Kidney epithelial cell (primary cell): ENCODE results near the gene ATOH8. TPM values are rescaled to one million over a fixed set of nuclear protein-coding genes. Genes with fewer than 3 reads are reported as not detected.

Experiments
- DNase-seq: peaks from one replicate; pipeline ENCODE4 v3.0.0-alpha.2; 2010; ENCODE audit warnings: low read depth
- H3K27me3 ChIP-seq: 2 replicates; pipeline ENCODE4 v1.6.0; 2011; ENCODE audit warnings: low read length; ENCODE audit not compliant: control insufficient read depth, insufficient read depth
- H3K36me3 ChIP-seq: 2 replicates; pipeline ENCODE4 v1.5.1; 2011; ENCODE audit warnings: low read length; ENCODE audit not compliant: control insufficient read depth, insufficient read depth
- H3K4me3 ChIP-seq: 2 replicates; pipeline ENCODE4 v1.5.1; 2011; ENCODE audit warnings: low read depth, mild to moderate bottlenecking, control low read depth, low read length
- CTCF ChIP-seq: IDR thresholded peaks from 2 replicates; pipeline ENCODE4 v1.5.1; 2011; ENCODE audit warnings: mild to moderate bottlenecking, moderate library complexity, low read length, control low read depth, inconsistent platforms; ENCODE audit not compliant: insufficient read depth, poor library complexity, severe bottlenecking
- total RNA-seq: library from RNA; depleted of rRNA; stranded (reverse); fragments of >200 nt; gene quantifications from 2 replicates; pipeline ENCODE4 v1.2.3, GENCODE V29; 2015

Gene ATOH8
- total RNA-seq, 1 donor from 2014 or later: 1.0 TPM

GRCh38 chr2:85741833-85742455 lies 11.8 kb upstream of the ATOH8 start:
- no peaks in the 10 kb centered on the region for H3K36me3 ChIP-seq
- TF ChIP-seq CTCF: no peak
- H3K4me3 ChIP-seq: no peak overlapping the region
- no peak for DNase-seq
- H3K27me3 ChIP-seq: peaks cover 11% of the 10 kb centered on the region

GRCh38 chr2:85743304-85743978 lies 10.3 kb upstream of the ATOH8 start:
- TF ChIP-seq CTCF: no peak
- Histone ChIP-seq H3K27me3 (peaks cover 12% of the 10 kb centered on the region), H3K4me3 (no peak overlapping the region), H3K36me3 (no peaks in the 10 kb centered on the region)
- DNase-seq: no peak

DNA sequence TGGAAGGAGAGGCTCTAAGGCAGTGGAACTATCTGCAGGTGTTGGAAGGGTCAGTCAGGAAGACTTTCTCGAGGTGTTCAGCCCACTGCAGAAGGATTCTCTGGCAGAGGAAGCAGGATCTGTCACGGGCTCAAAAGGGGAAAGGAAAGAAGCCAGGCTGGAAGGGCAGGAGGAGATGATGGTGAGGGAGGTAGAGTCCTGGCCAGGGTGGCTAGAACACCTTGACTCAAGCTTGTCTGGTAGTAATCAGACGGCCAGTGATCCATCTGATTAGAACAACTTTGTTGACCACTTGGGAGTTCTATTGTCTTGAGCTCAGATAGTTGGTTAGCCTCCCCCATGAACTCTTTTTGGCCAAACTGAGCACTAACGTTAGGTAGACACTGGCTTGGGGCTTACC lies 9.7 kb upstream of the ATOH8 start:
- peaks cover 16% of the 10 kb centered on the region for H3K27me3 ChIP-seq
- no peaks in the 10 kb centered on the region for H3K36me3 ChIP-seq
- no peak overlapping the region for H3K4me3 ChIP-seq
- TF ChIP-seq CTCF: no peak
- DNase-seq: no peak

DNA sequence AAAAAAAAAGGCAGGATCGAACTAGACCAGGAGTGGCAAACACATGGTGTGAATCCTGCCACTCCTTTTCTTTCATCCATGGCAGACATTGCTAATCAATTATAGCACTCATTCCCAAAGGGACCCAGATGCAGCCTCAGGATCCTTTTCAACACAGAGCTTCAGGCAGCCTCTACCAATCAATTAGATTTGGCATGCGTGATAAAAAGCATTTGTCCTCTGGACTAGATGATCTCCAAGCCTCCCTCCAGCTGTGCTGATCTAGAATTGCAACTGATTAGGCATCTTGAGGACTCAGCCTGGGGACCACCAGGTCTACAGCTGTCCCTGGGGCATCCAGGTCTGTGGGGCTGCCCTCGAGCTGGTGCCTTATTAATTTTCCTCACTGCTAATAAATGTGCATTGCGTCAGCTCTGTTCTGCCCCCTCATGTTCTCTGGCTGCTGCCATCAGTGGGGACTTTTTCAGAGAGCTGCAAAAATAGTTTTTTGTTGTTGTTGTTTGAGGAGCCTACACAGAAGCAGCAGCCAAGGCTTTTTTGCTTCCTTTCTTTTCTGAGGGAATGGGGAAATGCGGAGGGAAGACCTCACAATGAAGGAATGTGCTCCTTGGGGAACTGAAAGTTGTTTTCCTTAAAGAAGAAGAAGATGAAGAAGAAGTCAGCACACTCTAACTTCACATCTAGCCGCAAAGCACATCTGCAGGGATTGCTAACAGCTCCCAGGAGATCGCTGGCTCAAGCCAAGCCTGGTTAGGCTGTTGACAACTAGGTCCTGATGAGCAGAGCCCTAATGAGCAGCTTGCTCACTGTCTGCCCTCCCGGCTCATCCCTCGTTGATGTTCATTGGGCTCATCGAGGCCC lies 8.8 kb upstream of the ATOH8 start:
- Histone ChIP-seq H3K27me3 (peaks cover 21% of the 10 kb centered on the region), H3K36me3 (no peaks in the 10 kb centered on the region), H3K4me3 (no peak overlapping the region)
- TF ChIP-seq CTCF: no peak
- DNase-seq: no peak

- Histone ChIP-seq H3K27me3 (peaks cover 21% of the 10 kb centered on the region), H3K36me3 (no peaks in the 10 kb centered on the region), H3K4me3 (no peak overlapping the region)
- TF ChIP-seq CTCF: no peak
- no peak for DNase-seq
Measured at GRCh38 chr2:85745619-85746018, 8.2 kb upstream of the ATOH8 start.
